Stimulated activated CD8-positive, alpha-beta memory T cell treated with anti-CD3 and anti-CD28 coated beads, Interleukin-7, amount 100 ng/mL, for 4 hours (primary cell): ENCODE results near the gene PNLIPRP1.

Source experiments
- DNase-seq, 2 donors: peaks; one replicate each; pipeline ENCODE4 v3.0.0-alpha.2; 2020; ENCODE audit warnings: low read depth in 2 of 2

Gene PNLIPRP1

DNA sequence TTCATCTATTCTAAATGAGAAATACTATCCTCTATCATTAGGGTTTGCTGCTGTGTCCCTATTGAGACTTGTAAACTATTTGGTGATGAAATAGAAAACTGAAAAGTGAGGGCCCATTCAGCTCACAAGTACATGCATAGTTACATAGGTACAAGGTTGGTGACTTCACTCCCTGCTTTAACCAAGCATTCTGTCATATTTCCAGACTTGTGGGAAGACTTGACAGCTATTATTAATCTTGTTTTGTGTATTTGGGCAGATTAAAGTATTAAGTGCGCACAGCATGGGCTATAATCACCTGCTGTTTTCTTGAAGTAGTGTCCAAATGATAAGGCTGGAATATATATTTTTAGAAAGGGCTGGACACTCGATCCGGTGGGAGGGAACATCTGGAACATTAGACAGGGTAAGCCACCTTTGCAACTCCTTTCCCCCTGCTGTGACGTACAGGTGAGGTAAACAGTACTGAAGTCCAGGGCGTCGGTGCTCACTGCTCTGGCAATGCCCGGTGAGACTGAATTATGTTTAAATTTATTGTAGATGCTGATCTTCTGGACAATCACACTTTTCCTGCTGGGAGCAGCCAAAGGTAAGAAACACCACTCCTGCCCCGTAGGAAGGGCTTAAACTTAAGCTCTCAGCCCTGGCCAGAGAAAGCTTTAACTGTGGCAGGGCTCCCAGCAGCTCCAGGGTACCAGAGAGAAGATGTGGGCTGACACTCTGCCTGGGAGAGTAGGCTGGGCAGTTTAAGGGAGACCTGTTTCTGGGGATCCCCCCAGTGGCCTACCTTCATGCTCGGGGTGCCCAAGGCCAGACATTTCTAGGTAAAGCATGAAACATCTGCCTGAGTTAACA, at the start of gene PNLIPRP1:
TSS of gene PNLIPRP1 (plus strand) at position 370 of the 855 bp plus-strand sequence. CDS start at position 541, 171 bp downstream.
- DNase-seq = no peak

DNA sequence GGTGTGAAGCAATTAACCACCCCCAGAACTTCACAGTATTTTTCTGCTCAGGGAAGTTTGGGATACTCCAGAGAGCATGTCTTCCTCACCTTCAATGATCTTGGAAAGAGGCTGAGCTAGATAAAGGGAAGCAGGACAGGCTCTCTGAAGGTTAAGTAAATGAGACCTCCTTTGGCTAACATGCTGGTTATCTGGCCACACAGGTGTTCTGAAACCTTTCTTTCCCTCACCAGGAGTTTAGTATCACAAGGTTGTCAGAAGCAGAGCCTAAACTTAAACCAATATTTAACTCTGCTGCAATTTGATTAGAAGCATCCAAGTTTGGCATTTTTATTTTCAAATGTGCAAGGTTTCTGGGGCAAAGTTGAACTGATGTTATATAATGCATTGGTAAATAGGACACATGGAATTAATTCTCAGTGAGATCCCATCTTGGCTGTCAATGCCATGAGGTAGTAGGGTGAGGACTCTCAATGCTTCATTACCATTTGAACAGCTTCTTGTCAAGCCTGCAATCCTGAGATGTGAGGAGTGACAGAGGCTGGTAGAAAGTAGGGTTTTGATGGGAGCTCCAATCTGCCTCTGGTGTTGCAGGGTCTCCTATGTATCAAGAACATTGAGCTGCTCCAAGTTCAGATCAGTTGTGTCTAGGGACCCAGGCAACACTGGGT, 48.6 kb upstream of the PNLIPRP1 start:
- no peak for DNase-seq

DNA sequence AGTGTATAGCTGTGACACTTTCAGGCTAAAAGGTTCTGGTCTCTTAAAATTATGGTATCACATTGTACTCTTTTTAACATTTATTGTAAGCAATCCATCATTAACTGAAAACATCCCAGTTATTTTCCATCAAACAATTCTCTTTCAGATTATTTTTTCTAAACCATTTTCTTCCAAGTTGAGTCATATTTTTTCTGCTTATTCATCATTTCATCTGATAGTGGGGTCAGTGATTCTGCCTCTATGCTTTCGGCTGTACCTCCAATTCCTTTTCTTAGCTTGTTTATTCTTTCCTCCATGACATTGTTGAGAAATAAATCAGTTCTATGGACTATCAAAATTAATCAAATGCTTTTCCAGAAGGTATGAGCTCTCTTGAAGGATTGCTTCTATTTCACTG, 45.6 kb upstream of the PNLIPRP1 start:
- no peak for DNase-seq

DNA sequence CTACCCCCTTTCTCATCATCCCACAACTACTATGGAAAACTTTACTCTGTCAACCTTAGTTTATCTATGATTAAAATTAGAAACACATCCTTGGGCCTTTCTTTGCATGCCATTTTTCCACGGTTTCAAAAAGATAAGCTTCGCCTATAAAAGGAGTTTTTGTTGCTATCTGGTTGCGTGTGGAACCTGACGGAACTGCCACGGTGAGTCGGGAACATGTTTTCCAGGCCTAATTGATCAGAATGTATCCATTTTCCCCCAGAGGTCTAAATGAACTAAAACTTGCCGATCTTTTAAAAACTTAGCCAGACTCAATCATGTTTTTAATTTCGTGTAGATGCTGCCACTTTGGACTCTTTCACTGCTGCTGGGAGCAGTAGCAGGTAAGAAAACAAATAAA, 45.0 kb upstream of the PNLIPRP1 start, which contains the start of gene PNLIP:
TSS of gene PNLIP (plus strand) at position 176 of the 400 bp plus-strand sequence. CDS start at position 338, 162 bp downstream.
- DNase-seq = no peak

DNA sequence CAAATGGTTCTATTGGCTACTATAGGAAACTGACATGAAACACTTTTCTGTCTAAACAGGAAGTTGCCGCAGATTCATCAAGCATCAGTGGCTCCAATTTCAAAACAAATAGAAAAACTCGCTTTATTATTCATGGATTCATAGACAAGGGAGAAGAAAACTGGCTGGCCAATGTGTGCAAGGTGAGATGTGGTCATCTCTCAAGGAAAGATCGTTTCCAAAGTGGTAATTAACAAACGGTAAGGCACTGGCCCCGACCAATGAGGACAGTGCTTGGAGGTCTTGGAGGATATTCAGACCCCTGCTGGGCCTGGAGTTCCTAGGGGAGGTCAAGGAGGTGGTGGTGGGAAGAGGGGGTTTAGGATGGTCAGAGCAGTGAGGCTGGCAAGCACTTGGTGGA, 42.5 kb upstream of the PNLIPRP1 start:
- no peak for DNase-seq

DNA sequence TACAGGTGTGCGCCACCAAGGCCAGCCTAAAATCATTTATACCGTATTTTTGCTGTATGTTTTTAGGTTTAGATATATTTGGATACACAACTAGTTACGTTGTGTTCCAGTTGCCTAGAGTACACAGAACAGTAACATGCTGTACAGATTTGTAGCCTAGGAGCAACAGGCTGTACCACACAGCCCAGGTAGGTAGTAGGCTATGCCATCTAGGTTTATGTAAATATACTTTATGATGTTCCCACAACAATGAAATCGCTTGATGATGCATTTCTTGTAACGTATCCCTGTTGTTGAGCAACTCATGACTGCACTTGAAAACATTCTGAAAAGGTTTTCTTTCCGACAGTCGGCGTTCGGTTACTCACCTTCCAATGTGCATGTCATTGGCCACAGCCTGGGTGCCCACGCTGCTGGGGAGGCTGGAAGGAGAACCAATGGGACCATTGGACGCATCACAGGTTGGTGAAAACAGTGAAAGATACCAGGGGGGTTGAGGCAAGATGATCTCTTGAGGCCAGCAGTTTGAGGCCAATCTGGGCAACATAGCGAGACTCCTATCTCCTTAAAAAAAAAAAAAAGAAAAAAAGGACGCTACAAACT, 37.3 kb upstream of the PNLIPRP1 start:
- DNase-seq = no peak

DNA sequence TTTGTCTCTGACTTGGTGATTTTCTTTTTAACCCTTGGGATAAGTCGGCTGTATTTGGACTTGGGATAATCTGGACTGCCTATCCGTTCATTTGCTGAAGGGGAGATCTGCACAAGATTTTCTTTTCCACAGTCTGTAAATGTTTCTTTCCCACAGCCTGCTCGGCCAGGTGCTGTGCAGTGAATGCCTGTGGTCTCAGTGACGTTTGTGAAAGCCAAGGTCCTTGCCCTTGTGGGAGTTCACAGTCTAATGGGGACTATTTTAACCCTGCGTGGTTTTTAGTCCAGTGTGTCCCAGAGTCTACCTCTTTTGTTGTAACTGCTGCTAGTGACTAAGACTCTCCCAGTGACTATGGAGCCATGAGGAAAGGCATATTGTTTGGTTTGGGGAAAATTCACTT, 36.1 kb upstream of the PNLIPRP1 start:
- no peak for DNase-seq

DNA sequence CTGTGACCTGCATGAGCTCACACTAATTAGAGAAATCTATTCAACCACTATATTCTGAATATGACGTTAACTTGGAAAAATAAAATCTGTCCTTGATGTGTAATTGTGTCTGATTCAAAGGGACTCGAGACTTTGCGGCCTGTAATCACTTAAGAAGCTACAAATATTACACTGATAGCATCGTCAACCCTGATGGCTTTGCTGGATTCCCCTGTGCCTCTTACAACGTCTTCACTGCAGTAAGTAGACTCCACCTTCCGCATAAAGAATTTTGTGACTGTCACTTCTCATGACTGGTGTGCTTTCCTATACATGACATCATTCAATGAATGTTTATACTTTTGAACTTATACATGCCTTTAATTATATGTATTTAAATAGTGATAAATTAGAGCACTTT, 34.9 kb upstream of the PNLIPRP1 start:
- no peak for DNase-seq

DNA sequence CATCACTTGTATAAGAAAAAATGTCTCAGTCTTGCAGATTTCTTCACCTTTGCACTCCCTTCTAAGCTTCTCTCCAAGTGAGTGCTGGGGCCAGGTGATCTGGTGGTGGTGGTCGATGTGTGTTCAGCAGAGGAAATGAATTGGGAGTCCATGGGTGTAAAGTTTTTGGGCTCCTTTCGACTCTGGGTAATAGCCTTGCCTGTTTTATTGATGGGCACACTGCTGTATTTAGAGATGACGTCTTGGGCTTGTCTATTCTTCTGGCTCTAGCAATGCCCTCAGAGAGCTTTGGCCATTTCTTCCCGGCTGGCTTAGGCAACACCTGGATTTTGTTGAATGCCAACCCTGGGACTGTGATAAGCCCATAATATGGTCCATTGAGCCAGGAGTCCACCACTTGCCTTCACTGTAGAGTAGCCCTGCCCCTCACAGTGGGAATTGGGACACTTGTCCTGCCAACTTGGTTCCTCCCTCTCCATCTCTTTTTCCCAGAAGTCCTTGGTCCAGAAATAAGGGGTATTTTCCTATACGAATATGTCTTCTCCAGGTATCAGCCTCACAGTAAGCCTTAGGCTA, 33.4 kb upstream of the PNLIPRP1 start:
- no peak for DNase-seq

DNA sequence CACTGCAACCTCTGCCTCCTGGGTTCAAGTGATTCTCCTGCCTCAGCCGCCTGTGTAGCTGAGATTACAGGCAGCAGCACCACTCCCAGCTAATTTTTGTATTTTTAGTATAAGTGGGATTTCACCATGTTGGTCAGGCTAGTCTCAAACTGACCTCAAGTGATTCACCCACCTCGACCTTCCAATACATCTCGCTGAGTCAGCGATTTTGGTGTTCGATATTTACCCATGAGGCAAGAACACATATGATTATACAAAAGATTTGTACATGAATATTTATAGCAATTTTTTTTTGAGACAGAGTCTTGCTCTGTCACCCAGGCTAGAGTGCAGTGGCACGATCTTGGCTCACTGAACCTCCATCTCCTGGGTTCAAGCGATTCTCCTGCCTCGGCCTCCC, 25.2 kb upstream of the PNLIPRP1 start:
- DNase-seq = no peak

DNA sequence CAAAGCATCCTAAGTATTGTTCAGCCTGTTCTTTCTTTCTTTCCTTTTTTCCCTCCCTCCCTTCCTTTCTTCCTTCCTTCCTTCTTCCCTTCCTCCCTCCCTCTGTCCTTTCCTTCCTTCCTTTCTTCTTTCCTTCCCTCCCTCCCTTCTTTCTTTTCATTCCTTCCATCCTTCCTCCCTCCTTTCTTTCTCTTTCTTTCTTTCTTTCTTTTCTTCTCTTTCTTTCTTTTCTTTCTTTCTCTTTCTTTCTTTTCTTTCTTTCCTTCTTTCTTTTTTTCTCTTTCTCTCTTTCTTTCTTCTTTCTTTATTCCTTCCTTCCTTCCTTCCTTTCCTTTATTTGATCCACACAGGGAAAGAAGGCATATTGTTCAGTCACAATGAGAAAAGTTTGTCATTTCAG, 23.8 kb upstream of the PNLIPRP1 start:
- DNase-seq = no peak

DNA sequence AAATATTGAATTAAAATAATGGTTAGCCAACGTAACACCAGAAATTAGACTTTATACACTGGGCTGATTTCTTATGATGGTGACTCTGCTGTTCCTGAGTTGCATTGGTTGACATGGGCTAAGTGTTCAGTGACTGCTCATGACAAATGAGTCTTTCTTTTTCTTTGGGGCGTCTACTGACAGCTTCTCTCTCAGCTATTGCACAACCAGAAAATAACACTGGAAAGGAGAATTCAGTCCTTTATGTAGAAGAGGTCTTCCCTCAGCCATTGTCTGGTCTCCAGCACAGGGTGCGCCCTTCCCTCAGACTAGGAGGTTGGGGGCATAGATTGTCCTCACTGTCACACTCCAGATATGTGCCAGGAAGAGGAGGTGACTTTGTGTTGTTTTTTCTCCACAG, 23.4 kb upstream of the PNLIPRP1 start:
- DNase-seq = no peak

DNA sequence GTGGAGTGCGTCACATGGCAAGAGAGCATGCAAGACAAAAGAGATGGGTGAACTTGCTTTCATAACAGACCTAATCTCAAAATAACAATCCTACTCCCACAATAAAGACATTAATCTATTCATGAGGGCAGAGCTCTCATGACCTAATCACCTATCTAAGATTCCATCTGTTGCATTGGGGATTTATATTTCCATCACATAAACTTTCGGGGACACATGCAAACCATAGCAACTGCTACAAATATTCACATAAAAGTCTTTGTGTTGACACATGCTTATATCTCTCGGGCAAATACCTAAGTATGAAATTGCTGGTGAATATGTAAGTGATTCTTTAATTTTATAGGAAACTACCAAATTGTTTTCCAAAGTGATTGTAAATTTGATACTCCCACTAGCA, 16.0 kb upstream of the PNLIPRP1 start:
- DNase-seq = no peak

DNA sequence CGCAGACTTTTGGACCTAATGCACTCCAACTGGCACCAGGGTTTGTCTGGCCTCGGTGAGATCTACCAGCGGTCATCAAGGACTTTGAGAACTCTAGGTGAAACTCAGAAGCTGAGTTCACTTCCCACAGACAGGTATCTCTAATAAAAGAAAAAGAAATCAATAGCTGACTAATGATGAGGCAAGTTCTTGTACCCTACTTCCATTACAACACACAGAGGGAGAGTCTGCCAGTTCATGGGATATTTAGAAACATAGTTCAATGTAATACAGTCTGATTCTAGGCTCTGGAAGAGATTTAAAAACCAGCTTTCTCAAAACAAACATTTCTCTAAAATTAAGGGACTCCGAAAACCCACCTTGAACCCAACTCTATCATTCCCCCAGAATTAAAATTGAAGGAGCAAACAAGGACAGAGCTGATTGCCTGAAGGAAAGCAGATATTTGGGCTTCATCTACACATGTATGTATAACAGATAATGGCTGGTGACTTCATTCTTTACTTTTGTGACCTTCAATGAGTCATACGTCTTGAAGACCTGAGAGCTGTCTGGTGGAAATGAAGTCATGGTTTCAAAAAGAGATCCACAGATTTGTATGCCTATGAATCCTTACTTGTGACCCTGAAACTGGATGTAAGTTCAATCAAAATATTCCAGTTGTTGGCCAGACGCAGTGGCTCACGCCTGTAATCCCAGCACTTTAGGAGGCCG, 2.7 kb upstream of the PNLIPRP1 start:
- DNase-seq = no peak

DNA sequence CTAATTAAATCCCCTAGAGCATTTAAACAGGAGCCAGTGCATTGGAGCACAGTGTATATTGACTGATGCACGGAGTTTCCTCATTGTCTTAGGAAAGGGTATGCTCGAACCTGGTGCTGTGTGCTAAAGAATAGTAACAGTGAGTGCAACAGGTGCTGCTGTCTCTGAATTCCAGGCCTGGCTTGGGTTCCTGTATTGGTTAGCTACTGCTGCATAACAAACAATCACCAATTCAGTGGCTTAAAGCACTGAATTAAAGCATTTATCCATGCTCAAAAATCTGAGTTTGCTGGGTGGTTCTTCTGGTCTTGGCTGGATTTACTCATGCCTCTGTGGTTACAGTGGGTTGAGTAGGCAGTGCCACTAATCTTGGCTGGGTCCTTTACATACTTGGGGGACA, 1.8 kb upstream of the PNLIPRP1 start:
- DNase-seq = no peak

DNA sequence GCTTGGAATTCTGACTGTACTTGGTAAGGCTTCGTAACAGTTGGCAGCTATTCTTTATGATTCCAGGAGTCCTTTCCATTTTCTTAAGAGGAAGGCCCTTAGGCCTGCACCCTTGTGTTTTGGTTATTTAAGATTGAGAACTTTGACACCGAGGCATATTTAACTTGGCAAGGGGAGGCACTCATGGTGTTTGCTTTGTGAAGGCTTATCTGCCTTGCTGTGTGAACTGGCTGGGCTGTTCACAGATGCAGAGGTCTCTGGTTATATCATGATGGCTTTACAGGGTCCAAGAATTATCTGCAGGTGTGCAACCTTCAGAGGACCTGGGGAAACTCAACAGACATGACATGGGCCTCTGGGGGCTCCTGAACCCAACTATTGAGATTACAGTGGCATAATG, 833 bp upstream of the PNLIPRP1 start:
- no peak for DNase-seq

DNA sequence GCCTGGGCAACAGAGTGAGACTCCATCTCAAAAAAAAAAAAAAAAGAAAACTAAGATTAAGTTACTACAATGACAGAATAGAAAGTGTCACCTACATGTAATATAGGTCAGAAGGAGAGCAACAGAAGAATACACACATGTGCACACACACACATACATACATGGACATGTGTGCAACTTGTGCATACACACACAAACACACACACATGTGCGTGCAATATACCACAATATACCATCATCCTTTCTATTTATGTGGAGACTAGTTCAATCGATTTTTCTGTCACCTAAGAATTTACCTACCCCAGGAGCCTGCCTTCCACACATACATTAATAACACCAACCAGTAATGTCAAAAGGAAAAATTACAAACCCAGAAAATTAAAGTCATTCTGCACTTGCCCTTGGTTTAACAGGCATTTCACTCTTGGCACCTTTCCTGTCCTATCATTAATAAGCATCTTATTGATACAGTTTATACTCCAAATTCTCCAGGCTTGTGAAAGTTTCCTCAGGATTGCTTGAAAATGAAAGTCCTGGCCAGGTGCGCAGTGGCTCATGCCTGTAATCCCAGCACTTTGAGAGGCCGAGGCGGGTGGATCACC, 2.5 kb downstream of the PNLIPRP1 start:
- DNase-seq = no peak

DNA sequence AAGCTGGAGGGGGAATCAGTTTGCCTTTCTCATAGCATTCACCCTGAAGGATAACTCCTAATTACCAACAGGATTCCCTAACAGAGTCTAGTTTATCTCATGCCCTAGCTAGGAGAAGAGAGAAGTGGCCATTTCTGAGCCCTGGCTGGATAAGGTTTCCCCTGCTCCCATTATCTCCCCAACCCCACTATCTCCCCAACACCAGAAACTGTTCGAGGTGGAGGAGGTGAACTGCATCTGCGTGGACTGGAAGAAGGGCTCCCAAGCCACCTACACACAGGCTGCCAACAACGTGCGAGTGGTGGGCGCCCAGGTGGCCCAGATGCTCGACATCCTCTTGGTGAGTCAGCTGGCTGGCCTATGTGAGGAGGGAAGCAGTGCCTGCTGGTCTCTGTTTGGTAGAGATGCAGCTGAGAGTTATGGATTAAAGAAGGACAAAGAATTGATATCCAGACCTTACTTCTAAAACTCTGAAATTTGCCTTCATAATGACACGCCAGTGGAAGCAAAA, 3.8 kb downstream of the PNLIPRP1 start:
- no peak for DNase-seq

DNA sequence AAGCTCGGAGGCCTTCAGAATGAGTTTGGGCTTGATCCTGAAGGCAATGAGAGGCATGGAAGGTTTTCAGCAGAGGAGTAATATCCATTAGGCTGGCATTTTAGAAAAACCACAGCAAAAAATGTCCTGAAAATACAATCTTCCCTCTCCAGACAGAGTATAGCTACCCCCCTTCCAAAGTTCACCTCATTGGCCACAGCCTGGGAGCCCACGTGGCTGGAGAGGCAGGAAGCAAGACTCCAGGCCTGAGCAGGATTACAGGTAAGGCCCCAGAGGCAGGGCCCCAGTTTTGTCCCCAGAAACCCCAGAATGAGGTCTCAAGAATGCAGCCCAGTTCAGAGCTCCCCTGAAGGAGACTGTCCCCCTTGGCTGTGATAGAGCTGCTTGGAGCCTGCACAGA, 5.3 kb downstream of the PNLIPRP1 start:
- DNase-seq = no peak

DNA sequence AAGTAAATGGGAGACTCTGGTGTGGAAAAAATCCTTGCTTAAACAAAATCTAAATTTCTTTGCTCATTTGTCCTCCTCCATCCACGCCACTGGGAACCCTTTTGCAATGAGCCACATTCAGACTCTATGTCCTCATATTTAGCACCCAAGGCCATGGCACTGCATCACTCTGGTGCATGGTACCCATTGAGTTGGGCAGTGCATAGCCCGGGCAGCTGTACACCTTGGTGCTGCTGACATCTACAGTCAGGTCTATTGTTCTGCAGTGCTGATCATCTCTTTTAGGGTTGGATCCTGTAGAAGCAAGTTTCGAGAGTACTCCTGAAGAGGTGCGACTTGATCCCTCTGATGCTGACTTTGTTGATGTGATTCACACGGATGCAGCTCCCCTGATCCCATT, 6.8 kb downstream of the PNLIPRP1 start:
- DNase-seq = no peak

DNA sequence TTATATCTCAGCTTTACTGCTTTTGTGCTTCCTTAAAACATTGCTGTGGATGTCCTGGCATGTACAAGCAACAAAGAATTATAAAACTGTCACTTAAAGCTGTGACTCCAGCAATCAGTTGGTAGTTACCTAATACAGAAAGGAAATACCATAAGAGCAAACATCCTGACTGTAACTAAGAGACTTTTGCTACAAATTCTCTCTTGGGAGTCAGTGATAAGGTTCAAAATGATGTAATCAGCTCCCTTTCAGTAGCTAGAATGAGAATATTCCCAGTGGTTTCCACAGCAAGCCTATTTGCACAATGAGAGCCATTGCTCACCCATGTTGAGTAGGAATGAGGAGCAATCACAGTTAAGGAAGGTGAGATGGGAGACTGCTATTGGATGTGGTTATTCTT, 7.6 kb downstream of the PNLIPRP1 start:
- no peak for DNase-seq
